HG03097 (cell line): ENCODE measurements around the gene KRT77.

Experiments used
- ATAC-seq: cut with Tn5 transposase; IDR thresholded peaks from one replicate; pipeline ENCODE4 v1.9.1; 2021; ENCODE audit not compliant: unreplicated experiment, low FRiP score

Gene KRT77

GRCh38 chr12:52659395-52659794 lies 43.9 kb downstream of the KRT77 start:
- no peak for ATAC-seq

GRCh38 chr12:52658196-52658595 lies 45.1 kb downstream of the KRT77 start:
- ATAC-seq, result no peak

- no peak for ATAC-seq
Observed at GRCh38 chr12:52657250-52657902, 45.9 kb downstream of the KRT77 start.

GRCh38 chr12:52656616-52657015 lies 46.7 kb downstream of the KRT77 start:
- ATAC-seq, result no peak

GRCh38 chr12:52655720-52656124 lies 47.6 kb downstream of the KRT77 start:
- no peak for ATAC-seq

GRCh38 chr12:52655251-52655650 lies 48.1 kb downstream of the KRT77 start:
- no peak for ATAC-seq

- ATAC-seq, result no peak
Observed at GRCh38 chr12:52651726-52652261, 51.5 kb downstream of the KRT77 start, which contains the start of gene KRT2. KRT2 (minus strand) TSS chr12:52652211; CDS start chr12:52652142, 69 bp downstream.

GRCh38 chr12:52650520-52651081 lies 52.7 kb downstream of the KRT77 start:
- no peak for ATAC-seq

- ATAC-seq, result no peak
Observed at GRCh38 chr12:52649066-52649465, 54.3 kb downstream of the KRT77 start.

GRCh38 chr12:52648012-52648550 lies 55.2 kb downstream of the KRT77 start:
- no peak for ATAC-seq

GRCh38 chr12:52647601-52648000 lies 55.7 kb downstream of the KRT77 start:
- no peak for ATAC-seq

GRCh38 chr12:52646613-52647012 lies 56.7 kb downstream of the KRT77 start:
- no peak for ATAC-seq

GRCh38 chr12:52645982-52646381 lies 57.3 kb downstream of the KRT77 start:
- no peak for ATAC-seq

GRCh38 chr12:52645120-52645761 lies 58.1 kb downstream of the KRT77 start:
- no peak for ATAC-seq

- ATAC-seq, result no peak
Observed at GRCh38 chr12:52644078-52644415, 59.3 kb downstream of the KRT77 start.

GRCh38 chr12:52643233-52644077 lies 59.9 kb downstream of the KRT77 start:
- no peak for ATAC-seq

GRCh38 chr12:52641468-52641867 lies 61.9 kb downstream of the KRT77 start:
- ATAC-seq, result no peak
